RCC 7860 (cell line): Measurements from ENCODE around the gene ASAP3.
A peak's percentile ranks its signal among the peaks of the same experiment; 100 is the strongest.

ENCODE experiments used
- DNase-seq: peaks from one replicate; pipeline ENCODE4 v3.0.0-alpha.2; 2015; ENCODE audit warnings: low spot score
- FAIRE-seq: peaks from 2 replicates; lab custom pipeline; 2012; peaks lifted over from hg19 to GRCh38; lab: Jason Lieb, UNC

The ASAP3 gene

GRCh38 chr1:23478896-23479665, 4.9 kb downstream of the ASAP3 start:
- FAIRE-seq, result no peak
- DNase-seq, result peak; percentile 43

- FAIRE-seq, result no peak
Measured at GRCh38 chr1:23477359-23478144, 6.4 kb downstream of the ASAP3 start.

GRCh38 chr1:23475641-23476040, 8.3 kb downstream of the ASAP3 start:
- no peak for FAIRE-seq

More at GRCh38 chr1:23477359-23478144, 6.4 kb downstream of the ASAP3 start:
- DNase-seq, result peak; percentile 9

GRCh38 chr1:23475134-23475628, 8.8 kb downstream of the ASAP3 start:
- peak; percentile 53 for DNase-seq
- FAIRE-seq, result peak; percentile 84

More at GRCh38 chr1:23475641-23476040, 8.3 kb downstream of the ASAP3 start:
- no peak for DNase-seq

GRCh38 chr1:23473037-23473800, 10.8 kb downstream of the ASAP3 start:
- DNase-seq (peak; percentile 65), FAIRE-seq (peak; percentile 87)

- no peak for DNase-seq
- FAIRE-seq, result no peak
Measured at GRCh38 chr1:23472351-23473036, 11.5 kb downstream of the ASAP3 start.

- FAIRE-seq (no peak), DNase-seq (no peak)
Measured at GRCh38 chr1:23471473-23472075, 12.4 kb downstream of the ASAP3 start.

- FAIRE-seq (no peak), DNase-seq (peak; percentile 53)
Measured at GRCh38 chr1:23470282-23471070, 13.5 kb downstream of the ASAP3 start.

GRCh38 chr1:23469372-23469982, 14.5 kb downstream of the ASAP3 start:
- FAIRE-seq, result no peak
- no peak for DNase-seq

GRCh38 chr1:23466423-23466989, 17.5 kb downstream of the ASAP3 start:
- FAIRE-seq (no peak), DNase-seq (no peak)

GRCh38 chr1:23463286-23463685, 20.7 kb downstream of the ASAP3 start:
- FAIRE-seq (no peak), DNase-seq (no peak)

- FAIRE-seq, result no peak
- no peak for DNase-seq
Measured at GRCh38 chr1:23462766-23463165, 21.2 kb downstream of the ASAP3 start.

GRCh38 chr1:23461050-23461449, 22.9 kb downstream of the ASAP3 start:
- FAIRE-seq (no peak), DNase-seq (no peak)

- DNase-seq (no peak), FAIRE-seq (no peak)
Measured at GRCh38 chr1:23460519-23460918, 23.5 kb downstream of the ASAP3 start.

GRCh38 chr1:23459338-23459757, 24.6 kb downstream of the ASAP3 start:
- no peak for DNase-seq
- no peak for FAIRE-seq

GRCh38 chr1:23456226-23456625, 27.8 kb downstream of the ASAP3 start:
- DNase-seq, result peak; percentile 72
- peak; percentile 74 for FAIRE-seq

GRCh38 chr1:23453455-23454000, 30.5 kb downstream of the ASAP3 start:
- FAIRE-seq, result no peak
- DNase-seq, result no peak

GRCh38 chr1:23452011-23452411, 32.0 kb downstream of the ASAP3 start:
- FAIRE-seq (peak; percentile 39), DNase-seq (peak; percentile 46)
